ENCODE results near the gene BBOX1.

GRCh38 chr11:27084518-27084917 lies 43.9 kb downstream of the BBOX1 start:
- TF ChIP-seq CTCF (IDR thresholded peaks at IDR 0.05; ENCODE audit: low read depth, low read length) (no peak), POLR2A (IDR thresholded peaks at IDR 0.05; ENCODE audit: extremely low read depth, insufficient read length) (no peak)

Data from NB4 (cell line).